ENCODE results near the gene PGM2.
A peak's percentile ranks its signal among the peaks of the same experiment; 100 is the strongest.

PGM2 gene

DNA sequence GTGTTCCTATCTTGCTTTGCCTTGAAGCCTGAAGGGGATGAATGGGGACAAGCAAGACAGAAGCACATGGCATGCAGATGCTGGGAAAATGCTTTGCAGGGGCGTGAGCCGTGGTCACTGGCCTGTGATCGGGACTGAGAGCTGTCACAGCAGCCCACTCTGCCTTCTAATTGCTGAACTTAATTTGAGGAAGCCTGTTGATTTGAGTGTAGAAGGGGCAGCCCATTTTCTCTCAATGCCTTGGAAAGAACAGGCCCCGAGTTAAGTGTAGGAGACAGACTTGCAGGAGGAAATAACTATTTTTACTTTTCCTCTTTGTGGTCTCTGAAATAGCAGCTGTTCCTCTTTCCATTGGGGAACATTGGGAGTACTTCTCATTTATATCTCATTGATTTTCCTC lies 38.3 kb downstream of the PGM2 start:
- DNase-seq (ENCODE audit: low spot score) = peak; percentile 68

DNA sequence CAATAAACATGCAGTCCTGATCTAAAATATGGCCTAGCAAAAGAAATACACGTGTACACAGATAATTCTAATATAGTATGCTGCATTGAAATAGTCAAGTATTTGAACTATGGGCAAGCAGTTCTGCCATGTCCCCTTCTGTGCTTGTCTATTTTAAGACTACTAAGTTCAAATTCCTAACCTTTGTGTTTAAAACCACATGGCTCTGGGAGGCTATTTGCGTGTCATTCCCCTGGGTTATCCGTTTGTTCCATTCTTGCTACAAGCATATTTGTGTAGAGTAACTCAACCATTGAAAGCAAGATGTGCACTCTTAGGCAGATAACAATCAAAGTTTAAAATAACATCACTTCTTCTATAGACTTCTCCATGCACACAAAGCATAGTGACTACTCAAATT lies 39.0 kb downstream of the PGM2 start:
- DNase-seq (ENCODE audit: low spot score) = no peak

DNA sequence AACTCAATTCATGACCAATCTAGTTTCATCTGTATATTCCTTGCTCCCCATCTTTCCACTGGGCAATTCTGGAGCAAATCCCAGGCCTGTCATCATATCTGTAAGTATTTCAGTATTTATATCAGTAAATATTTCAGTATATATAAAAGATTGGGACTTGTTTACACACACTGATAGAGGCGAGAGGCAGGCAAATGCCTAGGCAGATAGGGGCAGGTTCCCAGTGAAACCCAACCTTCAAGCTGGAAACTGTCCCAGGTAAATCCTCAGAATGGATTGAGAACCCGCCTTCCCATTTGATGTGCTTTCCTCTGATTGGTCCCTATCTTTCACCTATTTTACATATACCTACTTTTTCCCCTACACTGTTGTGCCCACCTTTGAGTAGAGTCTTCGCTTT lies 40.6 kb downstream of the PGM2 start:
- no peak for DNase-seq (ENCODE audit: low spot score)

DNA sequence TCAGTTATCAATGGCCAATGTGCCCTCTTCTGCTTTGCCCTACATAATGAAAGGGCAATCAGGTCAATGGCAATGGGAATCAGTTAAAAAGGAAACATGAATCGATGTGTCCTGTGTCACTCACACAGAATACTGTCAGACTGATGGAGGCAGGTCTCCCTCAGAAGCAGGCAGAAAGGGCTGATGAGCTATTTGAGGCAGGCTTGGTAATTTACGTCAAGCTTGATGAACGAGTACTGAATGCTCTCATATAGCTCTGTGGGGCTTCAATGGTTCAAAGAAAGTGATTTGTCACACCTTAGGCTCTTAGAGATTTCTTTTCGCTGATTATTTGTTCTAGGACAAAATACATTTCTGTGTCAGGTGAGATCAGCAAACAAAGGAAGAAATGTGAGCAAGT lies 41.8 kb downstream of the PGM2 start:
- no peak for DNase-seq (ENCODE audit: low spot score)

DNA sequence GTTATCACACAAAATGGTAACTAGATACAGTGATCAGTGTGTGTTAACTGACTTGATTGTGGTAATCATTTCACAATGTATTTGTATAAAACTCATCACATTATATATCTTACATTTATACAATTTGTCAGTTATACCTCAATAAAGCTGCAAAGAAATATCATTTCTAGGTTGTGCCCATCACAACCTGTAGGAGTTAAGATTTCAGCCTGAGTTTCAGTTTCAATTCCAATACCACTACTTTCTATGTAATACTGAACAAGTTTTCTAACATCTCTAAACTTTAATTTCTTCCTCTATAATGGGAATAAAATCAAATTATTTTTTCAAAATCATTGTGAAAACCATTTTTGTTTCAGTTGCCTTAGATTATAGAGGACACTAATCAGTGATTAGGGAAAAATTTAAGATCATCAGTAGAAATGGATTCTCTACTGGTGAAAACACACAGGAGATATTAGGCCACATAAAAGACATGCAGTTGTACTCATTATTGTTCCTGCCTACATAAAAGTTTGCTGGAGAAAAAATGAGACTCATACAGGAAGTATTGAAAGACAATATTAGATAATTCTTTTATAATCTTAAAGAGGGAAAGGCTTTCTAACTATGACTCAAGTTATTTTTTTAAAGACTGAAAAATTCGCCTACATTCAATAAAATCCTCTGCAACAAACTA lies 46.0 kb downstream of the PGM2 start:
- DNase-seq (ENCODE audit: low spot score) = no peak

DNA sequence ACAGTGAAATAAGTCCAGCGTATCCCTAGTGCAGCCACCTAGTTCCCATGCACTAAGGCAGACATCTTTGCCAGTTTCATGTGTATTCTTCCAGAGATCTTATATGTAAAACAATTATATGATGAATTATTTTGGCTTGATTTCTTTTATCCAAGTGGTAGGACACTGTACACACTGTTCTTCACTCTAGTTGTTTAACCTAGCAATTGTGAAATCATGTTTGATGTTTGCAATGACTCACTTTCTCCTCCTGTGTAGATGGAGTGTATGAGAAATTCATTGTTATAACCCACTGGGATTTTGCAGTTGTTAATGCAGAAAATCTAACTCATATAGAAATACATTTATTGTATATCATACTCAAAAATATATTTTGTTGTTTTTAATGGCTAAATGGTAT lies 46.9 kb downstream of the PGM2 start:
- no peak for DNase-seq (ENCODE audit: low spot score)

DNA sequence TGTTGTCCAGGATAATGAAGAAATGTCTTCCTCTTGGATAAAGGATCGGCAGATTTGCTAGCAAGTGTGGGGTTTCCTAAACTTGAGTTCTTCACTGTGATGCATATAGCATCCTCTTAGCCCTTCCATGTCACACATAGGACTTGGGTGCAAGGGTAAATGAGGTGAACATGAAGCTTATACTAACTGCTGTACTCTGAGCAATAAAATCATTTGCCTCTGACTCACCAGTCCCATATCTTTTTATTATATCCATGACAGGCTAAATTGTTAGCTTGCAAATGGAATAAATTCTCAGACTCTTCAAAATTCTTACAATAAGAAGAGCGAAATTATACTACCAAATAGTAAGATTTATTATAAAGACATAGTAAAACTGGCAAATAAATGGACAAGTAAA lies 49.7 kb downstream of the PGM2 start:
- no peak for DNase-seq (ENCODE audit: low spot score)

DNA sequence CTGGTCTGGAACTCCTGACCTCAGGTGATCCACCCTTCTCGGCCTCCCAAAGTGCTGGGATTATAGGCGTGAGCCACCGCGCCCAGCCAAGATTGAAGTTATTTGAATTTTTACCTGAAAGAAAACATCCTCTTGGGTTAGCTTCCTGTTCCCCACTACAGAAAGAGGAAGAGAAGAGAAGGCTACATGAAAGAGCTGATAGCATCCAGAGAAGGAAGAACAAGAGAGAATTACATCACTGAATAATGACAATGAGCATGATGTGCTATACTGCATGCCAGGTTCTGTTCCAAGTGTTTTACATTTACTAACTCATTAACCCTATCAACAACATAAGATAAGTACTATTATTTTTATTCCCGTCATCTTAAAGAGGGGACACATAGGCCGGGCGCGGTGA lies 52.9 kb downstream of the PGM2 start:
- DNase-seq (ENCODE audit: low spot score) = no peak

DNA sequence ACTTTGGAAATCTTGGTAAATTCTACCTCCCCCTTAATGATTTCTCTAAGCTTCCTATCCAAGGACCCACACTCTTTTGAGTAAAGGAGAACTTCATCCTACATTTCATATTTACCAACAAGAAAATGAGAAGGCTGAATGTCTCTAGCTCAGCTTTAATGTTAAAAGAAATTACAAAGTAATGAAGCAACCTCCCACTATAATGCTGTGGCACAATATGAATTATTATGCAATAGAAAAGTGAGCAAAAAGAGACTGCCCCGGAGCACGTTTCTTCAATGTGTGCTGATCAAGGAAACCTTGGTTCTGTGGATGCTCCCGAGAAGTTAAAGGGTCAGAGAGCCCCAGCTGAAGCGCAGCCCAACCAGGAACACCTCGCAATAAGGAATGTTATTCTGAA lies 55.3 kb downstream of the PGM2 start:
- no peak for DNase-seq (ENCODE audit: low spot score)

DNA sequence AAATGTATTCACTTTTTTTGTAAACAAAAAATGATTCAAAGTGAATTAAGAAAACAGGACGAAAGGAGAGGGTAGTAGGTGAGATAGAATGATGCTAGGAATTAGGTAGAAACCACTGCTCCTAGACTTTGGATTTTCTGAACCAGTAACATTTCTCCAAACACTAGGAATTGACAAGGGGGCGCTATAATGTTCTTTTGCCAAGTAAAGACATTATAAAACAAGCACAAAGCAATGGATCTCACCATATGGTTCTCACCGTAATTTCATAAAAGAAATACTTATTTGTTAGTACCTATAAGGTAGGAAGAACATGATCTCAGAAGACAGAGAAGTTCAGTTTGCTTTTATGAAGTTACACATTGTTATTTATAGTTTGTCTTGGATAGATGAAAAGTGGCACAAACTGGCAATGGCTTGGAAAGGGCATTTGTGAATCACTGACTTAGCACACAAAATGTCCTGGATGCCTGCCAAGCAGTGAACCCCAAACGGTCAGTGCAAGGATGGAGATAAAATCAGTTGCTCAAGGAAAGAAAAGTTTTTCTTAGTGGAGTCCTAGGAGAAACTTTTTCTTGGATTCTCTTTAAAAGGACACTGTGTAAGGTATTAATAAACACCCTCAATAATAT lies 56.3 kb downstream of the PGM2 start:
- DNase-seq (ENCODE audit: low spot score) = no peak

DNA sequence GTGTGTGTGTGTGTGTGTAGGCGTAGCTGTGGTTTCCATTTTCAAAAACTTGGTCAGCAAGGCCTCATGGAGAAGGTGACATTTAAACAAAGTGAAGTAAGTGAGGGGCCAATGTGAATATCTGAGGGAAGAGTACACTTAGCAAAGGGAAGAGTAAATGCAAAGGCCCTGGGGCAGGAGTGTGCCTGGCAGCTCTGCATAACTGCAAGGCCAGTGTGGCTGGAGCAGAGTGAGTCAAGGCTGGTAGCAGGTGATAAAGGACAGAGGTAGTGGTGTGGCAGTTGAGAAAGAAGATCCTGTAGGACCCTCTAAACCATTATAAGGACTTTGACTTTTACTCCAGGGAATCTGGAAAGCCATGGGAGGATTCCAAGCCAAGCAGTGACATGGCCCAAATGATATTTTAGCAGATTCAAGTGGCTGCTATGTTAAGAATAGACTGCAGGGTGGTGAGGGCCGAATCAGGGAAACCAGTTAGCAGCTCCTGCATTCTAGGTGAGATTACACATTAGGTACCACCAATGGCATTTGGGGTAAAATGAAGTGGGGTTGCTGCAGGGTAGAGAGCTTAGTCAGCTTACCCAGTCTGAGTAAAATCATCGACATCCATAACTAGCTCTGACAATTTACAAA lies 58.5 kb downstream of the PGM2 start:
- no peak for DNase-seq (ENCODE audit: low spot score)

DNA sequence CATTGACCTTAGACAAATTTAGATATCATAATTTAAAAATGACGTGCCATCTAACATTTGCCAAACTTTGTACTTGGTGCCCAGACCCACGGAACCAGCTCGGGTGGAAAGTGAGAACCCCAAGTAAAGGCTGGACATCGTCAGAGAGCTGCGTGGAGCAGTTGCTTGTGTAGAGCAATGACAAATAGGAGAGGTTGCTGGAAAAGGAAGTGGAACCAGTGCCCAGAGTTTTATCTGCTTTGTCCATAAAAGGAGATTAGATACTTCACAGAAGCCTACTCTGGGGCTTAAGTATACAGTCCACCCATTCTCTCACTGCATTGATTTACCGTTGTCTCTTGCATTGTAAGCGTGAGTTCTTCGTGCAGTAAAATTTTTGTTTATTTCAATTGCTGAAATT lies 59.0 kb downstream of the PGM2 start:
- no peak for DNase-seq (ENCODE audit: low spot score)

DNA sequence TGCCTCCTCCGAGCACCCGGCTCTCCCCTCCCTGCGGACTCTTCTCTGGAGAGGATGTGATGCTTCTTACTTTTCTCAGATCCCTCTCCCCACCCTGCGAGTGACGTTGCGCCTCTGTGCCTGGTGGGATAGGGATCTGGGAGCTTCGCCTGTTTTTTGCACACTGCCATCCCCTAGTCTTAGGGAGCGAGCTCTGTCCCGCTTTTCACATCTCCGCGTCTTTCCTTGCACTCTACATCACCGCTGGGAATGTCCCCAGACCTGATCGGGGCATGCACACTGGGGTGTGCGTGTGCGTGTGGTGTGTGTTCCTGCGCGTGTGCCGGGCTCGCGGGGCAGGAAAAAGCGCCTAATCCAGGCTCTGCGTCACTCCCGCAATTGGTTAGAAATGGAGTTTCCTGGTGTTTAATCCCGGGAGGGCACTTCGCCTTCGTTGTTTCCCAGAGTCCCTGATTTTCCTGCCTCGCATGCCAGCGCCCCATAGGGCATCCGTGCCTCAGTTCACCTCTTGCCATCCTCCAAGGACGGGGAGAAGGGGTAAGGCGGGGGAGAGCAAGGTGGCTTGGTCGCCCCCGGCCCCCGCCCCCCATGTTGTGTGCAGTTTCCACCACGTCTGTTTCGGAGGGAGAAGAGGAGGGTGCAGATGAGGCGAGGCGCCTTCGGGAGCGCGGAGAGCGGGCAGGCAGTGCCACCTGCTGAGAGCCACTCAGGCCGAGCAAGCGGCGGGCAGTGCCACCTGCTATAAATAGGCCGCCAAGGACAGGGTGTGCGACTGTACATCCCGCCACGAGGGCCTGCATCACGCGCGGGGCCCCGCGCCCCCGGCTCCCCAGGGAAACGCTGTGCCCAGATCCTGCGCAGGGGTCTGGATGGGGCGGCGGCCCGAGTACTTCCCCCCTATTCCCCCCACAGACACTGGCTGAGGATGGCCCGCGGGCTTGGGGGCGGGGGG lies 63.6 kb downstream of the PGM2 start:
- DNase-seq (ENCODE audit: low spot score) = peak; percentile 36

DNA sequence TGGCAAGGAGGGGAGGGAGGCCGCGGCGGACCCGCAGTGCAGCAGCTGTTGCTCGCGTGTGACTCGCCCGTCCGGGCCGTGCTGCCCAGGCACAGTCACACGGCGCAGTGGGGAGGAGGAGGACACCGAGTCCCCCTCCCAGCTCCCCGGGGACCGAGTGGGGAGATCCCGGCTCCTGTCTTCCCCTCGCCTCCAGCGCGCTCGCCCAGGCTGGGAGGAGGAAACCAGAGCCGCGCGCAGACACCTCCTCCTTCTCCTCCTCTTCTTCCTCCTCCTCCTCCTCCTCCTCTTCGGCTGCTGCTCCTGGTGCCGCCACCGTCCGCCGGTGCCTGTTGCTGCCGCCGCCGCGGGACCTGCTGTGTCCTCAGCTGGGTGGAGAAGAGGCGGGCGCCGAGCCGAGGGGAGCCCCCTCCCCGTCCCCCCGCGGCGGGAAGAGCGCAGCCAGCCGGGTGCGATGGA lies 64.3 kb downstream of the PGM2 start, which contains the start of gene TBC1D1:
TBC1D1 (plus strand) TSS at position 284 of the 459 bp plus-strand sequence. CDS start 11,012 bp downstream, outside the sequence.
- DNase-seq (ENCODE audit: low spot score) = peak; percentile 21

DNA sequence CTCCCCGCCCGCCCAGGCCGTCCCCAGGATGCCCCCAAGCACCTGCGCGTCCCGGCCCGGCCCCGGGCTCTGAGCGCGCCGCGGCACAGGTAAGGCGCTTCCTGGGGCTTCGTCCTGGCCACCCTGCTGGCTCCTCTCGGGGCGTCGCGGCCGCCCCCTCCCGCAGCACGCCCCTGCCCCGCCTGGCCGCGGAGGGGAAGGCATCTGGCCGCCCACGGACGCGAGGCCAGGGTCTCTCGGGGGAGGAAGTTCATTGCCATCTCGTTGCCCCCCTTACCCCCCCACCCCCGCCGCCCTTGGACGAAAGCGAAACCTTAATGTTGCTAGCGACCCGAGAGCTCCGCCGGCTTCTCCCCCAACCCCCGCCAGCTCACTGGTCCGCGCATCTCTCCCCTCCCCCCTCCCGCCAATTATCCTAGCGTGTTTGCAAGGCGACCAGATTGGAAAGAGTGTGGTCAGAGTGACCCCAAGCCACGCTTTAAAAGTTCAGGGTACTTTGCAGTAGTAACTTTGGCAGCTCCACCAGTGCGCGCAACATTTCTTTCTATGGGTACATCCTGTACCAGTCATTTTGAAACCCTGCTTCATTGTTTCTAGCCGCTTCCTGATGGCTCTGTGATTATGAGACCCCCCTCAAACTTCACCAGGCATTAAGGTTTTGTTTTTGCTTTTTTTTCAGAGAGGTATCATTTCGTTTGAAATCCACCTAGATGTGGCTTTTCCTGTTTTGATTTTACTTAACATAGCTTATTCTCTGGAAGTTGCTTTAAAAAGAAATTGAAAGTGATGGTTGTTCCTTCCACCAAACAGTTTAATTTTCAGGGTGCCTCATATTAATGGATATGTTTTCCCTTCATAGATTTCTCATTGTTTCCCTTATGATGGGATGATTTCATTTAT lies 65.0 kb downstream of the PGM2 start:
- DNase-seq (ENCODE audit: low spot score) = peak; percentile 30

DNA sequence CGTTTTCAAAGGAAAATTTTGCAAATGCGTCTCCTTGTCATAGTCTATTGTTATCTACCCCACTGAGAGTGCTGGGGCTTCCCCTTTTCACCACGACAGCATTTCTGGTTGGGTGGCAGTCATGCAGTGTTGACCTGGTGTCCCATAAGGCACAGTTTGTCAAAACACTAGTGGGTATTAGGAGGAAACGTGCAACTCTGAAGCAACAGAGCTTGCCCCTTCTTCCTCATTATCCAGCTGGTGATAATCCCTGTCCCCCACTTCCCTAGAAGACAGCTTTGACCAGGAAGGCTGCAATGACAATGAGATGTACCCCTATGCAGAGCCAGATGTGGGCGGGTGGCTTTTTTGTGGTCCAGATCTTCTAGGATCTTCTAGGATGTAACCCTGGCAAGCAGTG lies 66.2 kb downstream of the PGM2 start:
- no peak for DNase-seq (ENCODE audit: low spot score)

DNA sequence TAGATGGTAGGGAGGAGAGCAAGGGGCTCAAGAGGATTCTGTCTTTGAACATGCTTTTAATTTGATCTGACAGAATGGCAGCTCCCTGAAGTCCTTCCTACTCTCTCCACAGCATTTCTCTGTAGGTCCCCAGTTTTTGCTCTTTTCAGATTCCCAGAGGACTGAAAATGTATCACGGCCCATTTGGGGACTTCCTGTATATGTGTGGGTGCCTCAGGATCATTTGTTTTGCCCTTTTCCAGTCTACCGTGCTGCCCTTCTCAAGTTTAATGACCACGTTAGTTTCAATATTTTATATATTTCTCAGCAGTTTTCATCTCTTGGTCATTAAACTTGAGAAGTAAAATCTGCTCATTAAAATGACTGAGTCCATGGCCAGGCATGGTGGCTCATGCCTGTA lies 66.7 kb downstream of the PGM2 start:
- no peak for DNase-seq (ENCODE audit: low spot score)

DNA sequence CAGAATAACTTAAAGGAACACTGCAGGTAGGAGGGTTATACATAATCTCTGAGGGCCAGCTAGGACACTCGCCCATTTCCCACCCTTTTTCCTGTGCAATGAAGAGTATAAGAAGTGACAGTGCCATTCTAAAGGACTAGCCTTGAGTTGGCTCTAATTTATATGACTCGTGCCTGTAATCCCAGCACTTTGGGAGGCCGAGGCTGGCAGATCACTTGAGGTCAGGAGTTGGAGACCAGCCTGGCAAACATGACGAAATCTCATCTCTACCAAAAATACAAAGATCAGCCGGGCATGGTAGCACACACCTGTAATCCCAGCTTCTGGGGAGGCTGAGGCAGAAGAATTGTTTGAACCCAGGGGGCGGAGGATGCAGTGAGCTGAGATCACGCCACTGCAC lies 68.8 kb downstream of the PGM2 start:
- DNase-seq (ENCODE audit: low spot score) = no peak

DNA sequence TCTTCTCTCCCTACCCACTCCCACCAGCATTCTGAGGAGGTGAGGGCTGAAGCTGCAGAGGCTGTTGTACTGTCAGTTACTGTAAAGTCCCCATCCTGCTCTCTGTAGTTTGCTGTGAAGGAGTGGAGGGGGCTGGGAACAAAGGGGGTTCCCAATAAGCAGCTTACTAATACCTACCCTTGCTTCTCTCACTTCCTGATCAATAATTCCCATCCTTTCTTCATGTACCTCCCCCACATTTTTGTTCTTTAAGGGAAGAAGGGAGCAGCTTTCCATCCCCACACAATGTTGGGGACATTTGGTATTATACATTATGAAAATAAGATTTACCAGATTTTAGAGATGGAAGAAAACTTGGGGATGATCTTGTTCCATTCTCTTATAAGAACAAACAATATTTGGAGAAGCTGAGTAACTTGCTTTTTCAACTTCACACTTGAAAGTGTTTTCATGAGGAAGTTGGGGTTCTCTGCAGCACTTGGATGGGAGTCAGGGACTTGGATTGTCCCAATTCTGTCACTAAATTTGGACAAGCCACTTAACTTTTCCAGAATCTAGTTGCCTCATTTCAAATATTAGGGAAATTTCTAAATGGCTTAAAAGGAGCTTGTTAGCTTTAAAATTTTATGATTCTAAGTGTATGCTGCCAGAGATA lies 69.8 kb downstream of the PGM2 start:
- no peak for DNase-seq (ENCODE audit: low spot score)

DNA sequence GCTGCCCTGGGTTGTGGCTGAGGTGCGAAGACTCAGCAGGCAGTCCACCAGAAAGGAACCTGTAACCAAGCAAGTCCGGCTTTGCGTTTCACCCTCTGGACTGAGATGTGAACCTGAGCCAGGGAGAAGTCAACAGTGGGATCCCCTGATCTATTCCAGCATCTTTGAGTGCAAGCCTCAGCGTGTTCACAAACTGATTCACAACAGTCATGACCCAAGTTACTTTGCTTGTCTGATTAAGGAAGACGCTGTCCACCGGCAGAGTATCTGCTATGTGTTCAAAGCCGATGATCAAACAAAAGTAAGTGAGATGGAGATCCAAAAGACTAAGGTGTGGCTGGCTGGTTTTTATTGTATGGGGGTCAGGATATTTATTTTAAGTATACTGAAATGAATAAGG lies 75.7 kb downstream of the PGM2 start:
- DNase-seq (ENCODE audit: low spot score) = no peak

All from globus pallidus (tissue), 1 donor.